Cardiac fibroblast (primary cell): Measurements from ENCODE around the gene IRF4.

ENCODE experiments used
- DNase-seq, 2 donors: peaks; one replicate each; pipeline versions ENCODE4 v3.0.0 to v3.0.0-alpha.2; 2010; ENCODE audit warnings: low read depth in 2 of 2
- H3K4me3 ChIP-seq, 2 donors: replicated peaks in 1 of 2; 1 replicate in 1 of 2; 2 replicates in 1 of 2; pipeline ENCODE4 v1.5.1; 2011; ENCODE audit warnings: low read depth in 2 of 2, low read length in 2 of 2, mild to moderate bottlenecking in 2 of 2, moderate library complexity in 1 of 2
- TF ChIP-seq, protein P1 (sequence below): IDR thresholded peaks from one replicate; pipeline ENCODE4 v1.5.1; 2011; ENCODE audit warnings: low read depth, mild to moderate bottlenecking, low read length, inconsistent platforms

Gene IRF4

DNA sequence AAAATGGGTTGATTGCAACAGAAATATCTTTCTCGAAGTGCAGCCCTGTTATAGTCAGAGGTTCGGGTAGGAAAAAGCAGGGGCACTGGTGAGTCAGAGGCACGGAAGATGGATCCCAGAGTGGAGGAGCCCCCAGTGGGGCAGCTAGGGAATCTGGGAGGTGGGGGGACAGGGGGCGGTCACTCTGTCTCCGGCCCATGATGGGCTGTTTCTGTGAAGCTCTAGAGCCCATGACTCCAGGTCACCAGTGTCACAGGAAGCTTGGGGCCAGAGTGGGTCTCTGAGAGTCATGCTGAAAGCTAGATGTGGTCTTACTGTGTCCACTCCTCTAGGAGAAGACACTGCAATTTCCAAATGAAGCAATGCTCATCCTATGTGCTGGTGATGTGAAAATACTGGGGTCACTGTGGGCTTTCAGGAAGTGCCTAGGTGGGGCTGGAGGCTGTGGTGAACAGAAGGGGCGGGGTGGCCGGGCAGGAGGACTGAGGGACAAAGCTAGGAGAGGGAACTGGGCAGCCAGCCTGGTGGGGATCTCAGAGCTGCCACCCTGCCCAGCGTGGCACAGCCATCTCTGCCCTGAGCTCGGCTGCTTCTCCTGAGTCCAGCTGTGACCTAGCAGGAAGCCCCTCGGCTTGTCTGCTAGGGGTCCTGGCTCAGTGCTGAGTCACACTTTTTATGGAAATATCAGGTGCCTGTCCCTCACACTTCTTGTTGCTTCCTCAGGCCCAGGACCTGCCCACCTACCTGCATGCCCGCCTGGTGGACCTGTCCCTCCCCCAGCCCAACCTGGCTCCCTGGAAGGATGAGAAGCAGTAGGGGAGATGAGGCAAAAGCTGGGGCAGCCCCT lies 54.2 kb downstream of the IRF4 start:
- DNase-seq: no peak
- no peak overlapping the region for H3K4me3 ChIP-seq
- TF ChIP-seq, protein P1, sequence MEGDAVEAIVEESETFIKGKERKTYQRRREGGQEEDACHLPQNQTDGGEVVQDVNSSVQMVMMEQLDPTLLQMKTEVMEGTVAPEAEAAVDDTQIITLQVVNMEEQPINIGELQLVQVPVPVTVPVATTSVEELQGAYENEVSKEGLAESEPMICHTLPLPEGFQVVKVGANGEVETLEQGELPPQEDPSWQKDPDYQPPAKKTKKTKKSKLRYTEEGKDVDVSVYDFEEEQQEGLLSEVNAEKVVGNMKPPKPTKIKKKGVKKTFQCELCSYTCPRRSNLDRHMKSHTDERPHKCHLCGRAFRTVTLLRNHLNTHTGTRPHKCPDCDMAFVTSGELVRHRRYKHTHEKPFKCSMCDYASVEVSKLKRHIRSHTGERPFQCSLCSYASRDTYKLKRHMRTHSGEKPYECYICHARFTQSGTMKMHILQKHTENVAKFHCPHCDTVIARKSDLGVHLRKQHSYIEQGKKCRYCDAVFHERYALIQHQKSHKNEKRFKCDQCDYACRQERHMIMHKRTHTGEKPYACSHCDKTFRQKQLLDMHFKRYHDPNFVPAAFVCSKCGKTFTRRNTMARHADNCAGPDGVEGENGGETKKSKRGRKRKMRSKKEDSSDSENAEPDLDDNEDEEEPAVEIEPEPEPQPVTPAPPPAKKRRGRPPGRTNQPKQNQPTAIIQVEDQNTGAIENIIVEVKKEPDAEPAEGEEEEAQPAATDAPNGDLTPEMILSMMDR: no peak

DNA sequence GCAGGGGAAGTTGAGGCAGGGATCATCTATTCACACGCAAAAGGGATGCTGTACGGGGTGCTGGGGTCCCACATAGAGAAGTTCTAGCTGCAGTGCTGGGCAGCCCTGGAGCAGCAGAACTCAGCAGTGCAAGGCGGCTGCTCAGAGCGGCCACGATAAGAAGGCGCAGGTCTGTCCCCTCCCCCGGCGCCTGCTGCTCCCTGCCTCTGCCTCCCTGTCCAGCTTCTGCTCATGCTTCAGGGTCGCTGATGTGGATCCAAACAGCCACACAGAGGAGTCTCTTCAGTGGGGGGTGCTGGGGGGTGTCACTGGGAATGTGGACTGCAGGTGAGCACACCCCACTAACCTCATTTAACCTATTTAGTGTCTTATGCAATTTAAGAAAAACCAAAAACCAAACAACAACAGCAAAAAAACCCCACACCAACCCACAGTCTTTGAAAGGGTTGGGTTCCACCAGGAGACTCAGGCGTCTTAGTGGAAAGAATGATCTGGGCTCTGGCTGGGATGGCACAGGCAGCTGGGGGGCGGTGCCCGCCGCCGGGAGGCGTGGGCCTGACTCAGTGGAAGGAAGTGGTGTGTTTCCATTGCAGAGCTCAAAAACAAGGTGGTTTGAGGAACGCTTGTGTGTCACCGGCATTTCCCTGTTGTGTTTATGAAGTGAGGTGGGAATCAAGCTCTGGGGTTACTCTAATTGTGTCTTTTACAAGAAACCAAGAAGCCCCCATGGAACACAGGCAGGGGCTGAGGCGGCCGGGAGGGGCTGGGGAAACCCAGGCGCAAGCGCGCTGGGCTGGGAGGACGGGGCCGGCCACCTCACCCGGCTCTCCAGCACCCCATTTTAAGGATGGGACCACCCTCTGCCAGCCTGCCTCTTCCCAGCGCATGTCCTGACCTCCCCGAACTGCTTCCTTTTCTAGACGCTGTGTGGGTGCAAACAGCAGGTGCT lies 55.1 kb downstream of the IRF4 start:
- no peak for DNase-seq
- no peak overlapping the region for H3K4me3 ChIP-seq
- TF ChIP-seq, protein P1: no peak

DNA sequence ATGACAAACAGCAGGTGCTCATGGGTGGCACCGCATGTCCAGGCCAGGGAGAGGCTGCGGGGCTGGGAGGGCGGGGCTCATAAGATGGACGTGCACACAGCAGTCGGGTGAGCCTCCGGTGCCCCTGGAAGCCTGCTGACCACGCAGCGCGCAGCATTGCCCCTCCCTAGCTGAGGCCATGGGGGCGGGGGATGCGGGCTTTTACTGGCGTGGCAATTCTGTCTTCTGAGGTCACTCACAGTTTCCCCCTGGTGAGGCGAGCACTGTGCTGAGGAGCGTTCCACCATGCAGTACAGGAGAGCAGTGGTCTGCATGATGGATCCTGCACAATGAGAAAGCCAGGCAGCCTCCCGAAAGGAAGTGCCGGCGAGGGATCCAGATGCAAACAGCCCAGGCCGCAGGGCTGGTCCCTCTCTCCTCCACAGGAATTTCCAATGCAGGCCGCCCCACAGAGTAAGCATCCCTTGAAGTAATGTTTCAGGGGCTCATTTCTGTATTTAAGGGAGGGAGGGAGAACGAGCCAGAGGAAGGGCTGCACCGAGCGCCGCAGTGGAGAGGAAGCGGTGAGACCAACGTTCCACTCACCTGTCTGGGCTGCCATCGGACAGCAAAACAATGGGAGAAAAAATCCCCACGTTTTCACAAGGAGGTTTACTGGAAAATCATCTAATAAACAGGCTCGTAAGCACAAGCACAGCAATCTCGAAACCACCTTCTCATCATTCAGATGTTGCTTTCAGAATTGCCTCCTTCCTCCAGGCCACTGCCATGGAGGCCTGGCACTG lies 56.0 kb downstream of the IRF4 start:
- TF ChIP-seq, protein P1: no peak
- no peak overlapping the region for H3K4me3 ChIP-seq
- DNase-seq: no peak

DNA sequence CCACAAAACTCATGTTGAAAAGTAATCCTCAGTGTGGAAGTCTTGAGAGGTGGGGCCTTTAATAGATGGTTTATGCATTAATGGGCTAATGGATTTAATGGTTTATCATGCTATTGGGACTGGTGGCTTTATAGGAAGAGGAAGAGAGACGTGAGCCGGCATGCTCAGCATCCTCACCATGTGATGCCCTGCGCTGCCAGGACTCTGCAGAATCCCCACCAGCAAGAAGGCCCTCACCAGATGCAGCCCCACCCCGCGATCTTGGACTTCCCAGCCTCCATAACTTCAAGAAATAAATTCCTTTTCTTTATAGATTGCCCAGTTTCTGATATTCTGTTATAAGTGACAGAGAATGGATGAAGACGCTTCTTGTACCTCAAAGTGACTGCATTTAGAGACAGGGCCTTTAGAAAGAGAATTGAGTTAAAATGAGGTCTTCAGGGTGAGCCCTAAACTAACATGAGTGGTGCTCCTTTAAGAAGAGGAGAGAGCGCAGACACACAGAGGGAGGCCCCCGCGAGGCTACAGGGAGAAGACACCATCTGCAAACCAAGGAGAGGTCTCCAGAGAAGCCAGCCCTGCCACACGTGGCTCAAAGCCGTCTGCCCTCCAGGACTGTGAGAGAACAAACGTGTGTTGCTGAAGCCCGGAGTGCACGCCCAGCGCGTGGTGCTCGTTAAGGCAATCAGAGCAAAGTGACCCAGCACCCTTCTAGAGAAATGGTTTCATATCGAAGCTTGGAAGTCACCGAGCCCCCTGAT lies 56.9 kb downstream of the IRF4 start:
- no peak overlapping the region for H3K4me3 ChIP-seq
- TF ChIP-seq, protein P1: no peak
- DNase-seq: no peak

DNA sequence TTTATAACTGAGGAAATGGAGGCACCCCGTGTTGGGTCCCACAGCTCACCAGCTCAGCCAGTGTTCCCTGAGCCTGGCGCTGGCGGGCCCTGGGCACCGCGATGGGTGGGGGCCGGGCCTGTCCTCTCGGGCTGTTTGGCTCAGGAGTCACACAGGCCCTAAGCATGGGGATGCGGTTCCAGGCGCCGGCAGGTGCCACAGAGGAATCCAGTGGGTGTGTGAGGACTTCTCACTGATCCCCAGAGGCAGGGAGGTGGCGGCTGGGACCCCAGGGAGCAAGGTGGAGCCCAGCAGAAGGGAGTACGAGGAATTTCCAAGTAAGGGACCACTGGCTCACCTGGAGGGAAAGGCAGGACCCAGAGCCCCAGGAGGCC lies 57.5 kb downstream of the IRF4 start:
- H3K4me3 ChIP-seq: no peak overlapping the region
- no peak for DNase-seq
- TF ChIP-seq, protein P1: no peak
